VCaP (cell line): Measurements from ENCODE around the gene ARHGAP11A.

Experiments
- H3K27ac ChIP-seq: fragments of 450-650 bp; 2 replicates; pipeline ENCODE4 v1.5.1; 2017
- CTCF ChIP-seq: fragments of 450-650 bp; conservative IDR thresholded peaks from 2 replicates; pipeline ENCODE4 v1.5.1; 2017; ENCODE audit warnings: mild to moderate bottlenecking, moderate library complexity

ARHGAP11A gene

GRCh38 chr15:32641517-32642059 lies 26.3 kb downstream of the ARHGAP11A start, which contains the start of gene SCG5:
SCG5 (plus strand) TSS chr15:32641710; CDS start chr15:32643593, 1,883 bp downstream.
- TF ChIP-seq CTCF = no peak
- H3K27ac ChIP-seq = no peak within 1 kb of the TSS

- no peak for TF ChIP-seq CTCF
- no peak overlapping the region for H3K27ac ChIP-seq
These were observed 27.5 kb downstream of the ARHGAP11A start for GRCh38 chr15:32642667-32643435.

- TF ChIP-seq CTCF = no peak
- H3K27ac ChIP-seq = no peak overlapping the region
These were observed 28.7 kb downstream of the ARHGAP11A start for GRCh38 chr15:32643907-32644445.

GRCh38 chr15:32646291-32646690 lies 31.0 kb downstream of the ARHGAP11A start:
- H3K27ac ChIP-seq = no peak overlapping the region
- TF ChIP-seq CTCF = no peak

GRCh38 chr15:32649342-32649741 lies 34.0 kb downstream of the ARHGAP11A start:
- peak overlapping the region; percentile 45; the same call in 1 of the 2 replicates for H3K27ac ChIP-seq
- TF ChIP-seq CTCF = peak; percentile 71

GRCh38 chr15:32651229-32651837 lies 36.0 kb downstream of the ARHGAP11A start:
- H3K27ac ChIP-seq = peak overlapping the region; percentile 22; the same call in 1 of the 2 replicates
- TF ChIP-seq CTCF = peak; percentile 80

- H3K27ac ChIP-seq = peak overlapping the region; percentile 22
- TF ChIP-seq CTCF = no peak
These were observed 36.9 kb downstream of the ARHGAP11A start for GRCh38 chr15:32652178-32652577.
